GM23338 (cell line): ENCODE measurements around the gene RPS15. TPM values are rescaled to one million over a fixed set of nuclear protein-coding genes. Genes with fewer than 3 reads are reported as not detected.

Experiments used
- ATAC-seq: fragments of 200-7000 bp; cut with Tn5 transposase; 3 replicates; pipeline ENCODE4 v1.9.1; 2020
- DNase-seq: peaks from one replicate; pipeline ENCODE4 v3.0.0-alpha.2; 2015; ENCODE audit warnings: low spot score
- H2AFZ ChIP-seq: fragments of 200-600 bp; sonication (generic); 2 replicates; pipeline ENCODE4 v1.8.0; 2016; ENCODE audit warnings: antibody characterized with exemption, mild to moderate bottlenecking, moderate library complexity
- H3F3A ChIP-seq: fragments of 200-600 bp; sonication (generic); replicated peaks from 2 replicates; pipeline ENCODE4 v1.8.0; 2017; ENCODE audit warnings: antibody characterized with exemption, mixed run types, low read depth
- H3K27ac ChIP-seq: fragments of 200-600 bp; sonication (generic); 2 replicates; pipeline ENCODE4 v1.6.1; 2016; ENCODE audit warnings: low read depth
- H3K27me3 ChIP-seq: fragments of 200-600 bp; sonication (generic); 2 replicates; pipeline ENCODE4 v1.8.0; 2016; ENCODE audit warnings: mild to moderate bottlenecking, mixed run types, moderate library complexity; ENCODE audit not compliant: insufficient read depth
- H3K36me3 ChIP-seq: fragments of 200-600 bp; sonication (generic); 2 replicates; pipeline ENCODE4 v1.8.0; 2016; ENCODE audit warnings: mild to moderate bottlenecking; ENCODE audit not compliant: insufficient read depth
- H3K4me1 ChIP-seq: fragments of 200-600 bp; sonication (generic); 2 replicates; pipeline ENCODE4 v1.8.0; 2016; ENCODE audit warnings: mild to moderate bottlenecking, moderate library complexity; ENCODE audit not compliant: insufficient read depth
- H3K4me2 ChIP-seq: fragments of 200-600 bp; sonication (generic); 2 replicates; pipeline ENCODE4 v1.7.1; 2017; ENCODE audit warnings: mixed run types
- H3K4me3 ChIP-seq: fragments of 200-600 bp; sonication (generic); 2 replicates; pipeline ENCODE4 v1.6.1; 2016; ENCODE audit warnings: mixed run types
- H3K79me2 ChIP-seq: fragments of 200-600 bp; sonication (generic); replicated peaks from 2 replicates; pipeline ENCODE4 v1.8.0; 2017; ENCODE audit warnings: mild to moderate bottlenecking; ENCODE audit not compliant: insufficient read depth
- H3K9me2 ChIP-seq: fragments of 200-600 bp; sonication (generic); 2 replicates; pipeline ENCODE4 v1.8.0; 2017; ENCODE audit not compliant: insufficient read depth
- H4K20me1 ChIP-seq: fragments of 200-600 bp; sonication (generic); replicated peaks from 2 replicates; pipeline ENCODE4 v1.8.0; 2017; ENCODE audit warnings: mild to moderate bottlenecking; ENCODE audit not compliant: insufficient read depth
- H3K27ac Mint-ChIP-seq: 2 replicates; pipeline ENCODE4 v1.8.0; 2020; ENCODE audit warnings: inconsistent platforms, mild to moderate bottlenecking, moderate library complexity, mixed read lengths
- H3K27me3 Mint-ChIP-seq: 3 replicates; pipeline ENCODE4 v1.8.0; 2022; ENCODE audit warnings: low read depth, mild to moderate bottlenecking, moderate library complexity, mixed read lengths, inconsistent platforms; ENCODE audit not compliant: insufficient read depth, poor library complexity
- H3K36me3 Mint-ChIP-seq: 3 replicates; pipeline ENCODE4 v1.8.0; 2021; ENCODE audit warnings: low read depth, mild to moderate bottlenecking, inconsistent platforms, moderate library complexity, mixed read lengths
- H3K4me1 Mint-ChIP-seq: 3 replicates; pipeline ENCODE4 v1.8.0; 2020; ENCODE audit warnings: mild to moderate bottlenecking, inconsistent platforms, mixed read lengths
- H3K4me3 Mint-ChIP-seq: 3 replicates; pipeline ENCODE4 v1.8.0; 2021; ENCODE audit warnings: moderate library complexity, mild to moderate bottlenecking, inconsistent platforms, mixed read lengths
- H3K9me3 Mint-ChIP-seq: 3 replicates; pipeline ENCODE4 v1.8.0; 2020; ENCODE audit warnings: moderate library complexity, mild to moderate bottlenecking, inconsistent platforms, mixed read lengths
- CREB1 ChIP-seq: fragments of 250-450 bp; sonication (Bioruptor Pico); IDR thresholded peaks from 2 replicates; pipeline ENCODE4 v1.5.0; 2020; ENCODE audit warnings: low read depth, mild to moderate bottlenecking, moderate library complexity
- EZH2 ChIP-seq: fragments of 200-600 bp; sonication (generic); IDR thresholded peaks from one replicate; pipeline ENCODE4 v1.8.0; 2017; ENCODE audit warnings: antibody characterized with exemption, mild to moderate bottlenecking, low read depth; ENCODE audit not compliant: unreplicated experiment
- JUNB ChIP-seq: IDR thresholded peaks from one replicate; pipeline ENCODE4 v1.6.1; 2016; ENCODE audit warnings: antibody characterized with exemption; ENCODE audit not compliant: unreplicated experiment
- STAT1 ChIP-seq: IDR thresholded peaks from one replicate; pipeline ENCODE4 v1.6.1; 2016; ENCODE audit warnings: antibody characterized with exemption; ENCODE audit not compliant: unreplicated experiment
- polyA plus RNA-seq: library from polyadenylated mRNA; unstranded; fragments of >200 nt; fragmentation: Nextera tagmentation; extraction: Ambion mirVana; gene quantifications from 2 replicates; pipeline ENCODE4 v1.2.1, GENCODE V29; 2016
- total RNA-seq: library from RNA; depleted of rRNA; stranded (reverse); fragments of >200 nt; shearing (Covaris generic); gene quantifications from 2 replicates; pipeline ENCODE4 v1.2.3, GENCODE V29; 2014
- TF ChIP-seq, protein P1 (sequence below): fragments of 250-450 bp; sonication (Bioruptor Pico); IDR thresholded peaks from 2 replicates; pipeline ENCODE4 v1.5.0; 2020; ENCODE audit warnings: mild to moderate bottlenecking, moderate library complexity
- TF ChIP-seq, protein P2 (sequence below), 2 experiments: fragments of 200-600 bp in 1 of 2; sonication (generic) in 1 of 2; conservative IDR thresholded peaks; 2 replicates each; pipeline versions ENCODE4 v1.5.1 to v1.6.1; 2016 to 2017; ENCODE audit warnings: antibody characterized with exemption in 2 of 2, low read depth in 2 of 2, mild to moderate bottlenecking in 2 of 2, moderate library complexity in 1 of 2
- TF ChIP-seq, protein P3 (sequence below): IDR thresholded peaks from 2 replicates; pipeline ENCODE4 v1.6.1; 2016; ENCODE audit warnings: antibody characterized with exemption
- TF ChIP-seq, protein P4 (sequence below): IDR thresholded peaks from one replicate; pipeline ENCODE4 v1.6.1; 2018; ENCODE audit warnings: antibody characterized with exemption; ENCODE audit not compliant: unreplicated experiment

RPS15 gene
- total and polyA plus RNA-seq, 2 experiments from 2014 or later: 2,953 to 3,861 TPM

DNA sequence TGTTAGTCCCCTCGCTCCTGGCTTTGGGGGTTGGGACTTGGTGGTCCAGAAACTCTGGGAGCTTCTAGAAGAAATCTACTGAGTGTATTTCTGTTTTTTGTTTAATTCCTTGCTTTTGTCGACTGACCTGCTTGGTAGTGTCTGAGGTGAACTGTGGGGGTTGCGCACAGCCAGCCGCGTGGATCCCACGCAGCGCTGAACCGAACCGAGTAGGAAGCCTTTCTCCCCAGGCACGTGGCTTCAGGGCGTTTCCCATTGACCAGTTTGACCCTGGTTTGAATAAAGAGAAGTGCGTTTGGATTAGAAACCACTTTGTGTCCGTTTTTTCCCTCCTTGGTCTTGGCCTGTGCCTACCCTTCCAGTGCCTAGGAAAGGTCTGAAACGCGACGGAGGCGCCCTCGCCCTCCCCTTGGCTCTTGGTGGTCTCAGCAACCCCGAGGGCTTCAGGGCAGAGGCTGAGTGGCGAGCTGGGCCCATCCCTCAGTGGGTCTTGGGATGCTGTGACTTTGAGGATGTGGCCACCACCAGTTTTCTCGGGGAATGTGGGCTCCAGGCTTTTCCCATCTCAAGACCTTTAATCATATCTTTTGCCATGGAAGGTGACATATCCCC is 2.7 kb upstream of the RPS15 start:
- no peak overlapping the region for H3K4me3 ChIP-seq
- peaks cover 6% of the 10 kb centered on the region; the same call in 1 of the 2 replicates for H3K4me1 ChIP-seq
- Mint-ChIP-seq H3K4me3 (no peak overlapping the region; the same call in 2 of the 3 replicates), H3K9me3 (no peaks in the 10 kb centered on the region; the same call in 2 of the 3 replicates), H3K27me3 (peaks cover 31% of the 10 kb centered on the region), H3K4me1 (peaks cover 8% of the 10 kb centered on the region), H3K36me3 (peaks cover 54% of the 10 kb centered on the region), H3K27ac (no peak overlapping the region)
- H2AFZ ChIP-seq: no peak overlapping the region
- peaks cover 49% of the 10 kb centered on the region for H3F3A ChIP-seq
- peaks cover 28% of the 10 kb centered on the region for H3K79me2 ChIP-seq
- peak overlapping the region; percentile 39; the same call in 1 of the 2 replicates for H3K27ac ChIP-seq
- H3K9me2 ChIP-seq: no peaks in the 10 kb centered on the region
- TF ChIP-seq, protein P1, sequence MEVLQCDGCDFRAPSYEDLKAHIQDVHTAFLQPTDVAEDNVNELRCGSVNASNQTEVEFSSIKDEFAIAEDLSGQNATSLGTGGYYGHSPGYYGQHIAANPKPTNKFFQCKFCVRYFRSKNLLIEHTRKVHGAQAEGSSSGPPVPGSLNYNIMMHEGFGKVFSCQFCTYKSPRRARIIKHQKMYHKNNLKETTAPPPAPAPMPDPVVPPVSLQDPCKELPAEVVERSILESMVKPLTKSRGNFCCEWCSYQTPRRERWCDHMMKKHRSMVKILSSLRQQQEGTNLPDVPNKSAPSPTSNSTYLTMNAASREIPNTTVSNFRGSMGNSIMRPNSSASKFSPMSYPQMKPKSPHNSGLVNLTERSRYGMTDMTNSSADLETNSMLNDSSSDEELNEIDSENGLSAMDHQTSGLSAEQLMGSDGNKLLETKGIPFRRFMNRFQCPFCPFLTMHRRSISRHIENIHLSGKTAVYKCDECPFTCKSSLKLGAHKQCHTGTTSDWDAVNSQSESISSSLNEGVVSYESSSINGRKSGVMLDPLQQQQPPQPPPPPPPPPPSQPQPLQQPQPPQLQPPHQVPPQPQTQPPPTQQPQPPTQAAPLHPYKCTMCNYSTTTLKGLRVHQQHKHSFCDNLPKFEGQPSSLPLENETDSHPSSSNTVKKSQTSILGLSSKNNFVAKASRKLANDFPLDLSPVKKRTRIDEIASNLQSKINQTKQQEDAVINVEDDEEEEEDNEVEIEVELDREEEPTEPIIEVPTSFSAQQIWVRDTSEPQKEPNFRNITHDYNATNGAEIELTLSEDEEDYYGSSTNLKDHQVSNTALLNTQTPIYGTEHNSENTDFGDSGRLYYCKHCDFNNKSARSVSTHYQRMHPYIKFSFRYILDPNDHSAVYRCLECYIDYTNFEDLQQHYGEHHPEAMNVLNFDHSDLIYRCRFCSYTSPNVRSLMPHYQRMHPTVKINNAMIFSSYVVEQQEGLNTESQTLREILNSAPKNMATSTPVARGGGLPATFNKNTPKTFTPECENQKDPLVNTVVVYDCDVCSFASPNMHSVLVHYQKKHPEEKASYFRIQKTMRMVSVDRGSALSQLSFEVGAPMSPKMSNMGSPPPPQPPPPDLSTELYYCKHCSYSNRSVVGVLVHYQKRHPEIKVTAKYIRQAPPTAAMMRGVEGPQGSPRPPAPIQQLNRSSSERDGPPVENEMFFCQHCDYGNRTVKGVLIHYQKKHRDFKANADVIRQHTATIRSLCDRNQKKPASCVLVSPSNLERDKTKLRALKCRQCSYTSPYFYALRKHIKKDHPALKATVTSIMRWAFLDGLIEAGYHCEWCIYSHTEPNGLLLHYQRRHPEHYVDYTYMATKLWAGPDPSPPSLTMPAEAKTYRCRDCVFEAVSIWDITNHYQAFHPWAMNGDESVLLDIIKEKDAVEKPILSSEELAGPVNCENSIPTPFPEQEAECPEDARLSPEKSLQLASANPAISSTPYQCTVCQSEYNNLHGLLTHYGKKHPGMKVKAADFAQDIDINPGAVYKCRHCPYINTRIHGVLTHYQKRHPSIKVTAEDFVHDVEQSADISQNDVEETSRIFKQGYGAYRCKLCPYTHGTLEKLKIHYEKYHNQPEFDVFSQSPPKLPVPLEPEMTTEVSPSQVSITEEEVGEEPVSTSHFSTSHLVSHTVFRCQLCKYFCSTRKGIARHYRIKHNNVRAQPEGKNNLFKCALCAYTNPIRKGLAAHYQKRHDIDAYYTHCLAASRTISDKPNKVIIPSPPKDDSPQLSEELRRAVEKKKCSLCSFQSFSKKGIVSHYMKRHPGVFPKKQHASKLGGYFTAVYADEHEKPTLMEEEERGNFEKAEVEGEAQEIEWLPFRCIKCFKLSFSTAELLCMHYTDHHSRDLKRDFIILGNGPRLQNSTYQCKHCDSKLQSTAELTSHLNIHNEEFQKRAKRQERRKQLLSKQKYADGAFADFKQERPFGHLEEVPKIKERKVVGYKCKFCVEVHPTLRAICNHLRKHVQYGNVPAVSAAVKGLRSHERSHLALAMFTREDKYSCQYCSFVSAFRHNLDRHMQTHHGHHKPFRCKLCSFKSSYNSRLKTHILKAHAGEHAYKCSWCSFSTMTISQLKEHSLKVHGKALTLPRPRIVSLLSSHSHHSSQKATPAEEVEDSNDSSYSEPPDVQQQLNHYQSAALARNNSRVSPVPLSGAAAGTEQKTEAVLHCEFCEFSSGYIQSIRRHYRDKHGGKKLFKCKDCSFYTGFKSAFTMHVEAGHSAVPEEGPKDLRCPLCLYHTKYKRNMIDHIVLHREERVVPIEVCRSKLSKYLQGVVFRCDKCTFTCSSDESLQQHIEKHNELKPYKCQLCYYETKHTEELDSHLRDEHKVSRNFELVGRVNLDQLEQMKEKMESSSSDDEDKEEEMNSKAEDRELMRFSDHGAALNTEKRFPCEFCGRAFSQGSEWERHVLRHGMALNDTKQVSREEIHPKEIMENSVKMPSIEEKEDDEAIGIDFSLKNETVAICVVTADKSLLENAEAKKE: no peak
- H4K20me1 ChIP-seq: peaks cover 20% of the 10 kb centered on the region
- ATAC-seq: no peak
- no peak overlapping the region for H3K4me2 ChIP-seq
- H3K36me3 ChIP-seq: peaks cover 19% of the 10 kb centered on the region
- no peak for DNase-seq
- no peaks in the 10 kb centered on the region for H3K27me3 ChIP-seq

DNA sequence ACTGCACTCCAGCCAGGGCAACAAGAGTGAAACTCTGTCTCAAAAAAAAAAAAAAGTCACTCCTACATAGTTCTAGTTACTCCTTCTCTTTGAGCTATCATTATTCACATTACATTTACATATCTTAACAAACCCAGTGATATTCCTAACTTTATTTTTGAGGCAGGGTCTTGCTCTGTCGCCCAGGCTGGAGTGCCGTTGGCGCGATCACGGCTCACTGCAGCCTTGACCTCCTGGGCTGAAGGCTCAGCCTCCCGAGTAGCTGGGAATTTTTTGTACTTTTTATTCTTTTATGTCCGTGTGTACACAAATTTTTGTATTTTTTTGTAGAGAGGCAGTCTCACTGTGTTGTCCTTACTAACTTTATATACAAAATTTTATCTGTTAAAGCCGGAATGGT is 587 bp upstream of the RPS15 start:
- peaks cover 30% of the 10 kb centered on the region for H3K27me3 Mint-ChIP-seq
- H3K79me2 ChIP-seq: peaks cover 24% of the 10 kb centered on the region
- peaks cover 66% of the 10 kb centered on the region for H3F3A ChIP-seq
- H3K27me3 ChIP-seq: no peaks in the 10 kb centered on the region
- peaks cover 56% of the 10 kb centered on the region for H3K36me3 Mint-ChIP-seq
- peak overlapping the region; percentile 0; the same call in 1 of the 2 replicates for H3K4me2 ChIP-seq
- DNase-seq (no peak), ATAC-seq (no peak)
- H2AFZ ChIP-seq: no peak overlapping the region
- H3K36me3 ChIP-seq: peaks cover 24% of the 10 kb centered on the region
- peak overlapping the region; percentile 100; the same call in 1 of the 2 replicates for H3K27ac Mint-ChIP-seq
- H3K4me1 ChIP-seq: peaks cover 9% of the 10 kb centered on the region; the same call in 1 of the 2 replicates
- H3K9me2 ChIP-seq: no peaks in the 10 kb centered on the region
- peak overlapping the region; percentile 97; the same call in 1 of the 2 replicates for H3K4me3 ChIP-seq
- H3K9me3 Mint-ChIP-seq: no peaks in the 10 kb centered on the region; the same call in 2 of the 3 replicates
- H3K4me3 Mint-ChIP-seq: peak overlapping the region; percentile 97
- H4K20me1 ChIP-seq: peaks cover 38% of the 10 kb centered on the region
- peaks cover 18% of the 10 kb centered on the region for H3K4me1 Mint-ChIP-seq
- H3K27ac ChIP-seq: no peak overlapping the region
- TF ChIP-seq, protein P2, sequence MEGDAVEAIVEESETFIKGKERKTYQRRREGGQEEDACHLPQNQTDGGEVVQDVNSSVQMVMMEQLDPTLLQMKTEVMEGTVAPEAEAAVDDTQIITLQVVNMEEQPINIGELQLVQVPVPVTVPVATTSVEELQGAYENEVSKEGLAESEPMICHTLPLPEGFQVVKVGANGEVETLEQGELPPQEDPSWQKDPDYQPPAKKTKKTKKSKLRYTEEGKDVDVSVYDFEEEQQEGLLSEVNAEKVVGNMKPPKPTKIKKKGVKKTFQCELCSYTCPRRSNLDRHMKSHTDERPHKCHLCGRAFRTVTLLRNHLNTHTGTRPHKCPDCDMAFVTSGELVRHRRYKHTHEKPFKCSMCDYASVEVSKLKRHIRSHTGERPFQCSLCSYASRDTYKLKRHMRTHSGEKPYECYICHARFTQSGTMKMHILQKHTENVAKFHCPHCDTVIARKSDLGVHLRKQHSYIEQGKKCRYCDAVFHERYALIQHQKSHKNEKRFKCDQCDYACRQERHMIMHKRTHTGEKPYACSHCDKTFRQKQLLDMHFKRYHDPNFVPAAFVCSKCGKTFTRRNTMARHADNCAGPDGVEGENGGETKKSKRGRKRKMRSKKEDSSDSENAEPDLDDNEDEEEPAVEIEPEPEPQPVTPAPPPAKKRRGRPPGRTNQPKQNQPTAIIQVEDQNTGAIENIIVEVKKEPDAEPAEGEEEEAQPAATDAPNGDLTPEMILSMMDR (conservative IDR thresholded peaks at IDR 0.05; ENCODE audit: low read depth in 2 of 2): no peak
- TF ChIP-seq CREB1 (no peak), EZH2 (no peak), JUNB (no peak), STAT1 (no peak)
- TF ChIP-seq, protein P3, sequence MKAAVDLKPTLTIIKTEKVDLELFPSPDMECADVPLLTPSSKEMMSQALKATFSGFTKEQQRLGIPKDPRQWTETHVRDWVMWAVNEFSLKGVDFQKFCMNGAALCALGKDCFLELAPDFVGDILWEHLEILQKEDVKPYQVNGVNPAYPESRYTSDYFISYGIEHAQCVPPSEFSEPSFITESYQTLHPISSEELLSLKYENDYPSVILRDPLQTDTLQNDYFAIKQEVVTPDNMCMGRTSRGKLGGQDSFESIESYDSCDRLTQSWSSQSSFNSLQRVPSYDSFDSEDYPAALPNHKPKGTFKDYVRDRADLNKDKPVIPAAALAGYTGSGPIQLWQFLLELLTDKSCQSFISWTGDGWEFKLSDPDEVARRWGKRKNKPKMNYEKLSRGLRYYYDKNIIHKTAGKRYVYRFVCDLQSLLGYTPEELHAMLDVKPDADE: no peak
- TF ChIP-seq, protein P4, sequence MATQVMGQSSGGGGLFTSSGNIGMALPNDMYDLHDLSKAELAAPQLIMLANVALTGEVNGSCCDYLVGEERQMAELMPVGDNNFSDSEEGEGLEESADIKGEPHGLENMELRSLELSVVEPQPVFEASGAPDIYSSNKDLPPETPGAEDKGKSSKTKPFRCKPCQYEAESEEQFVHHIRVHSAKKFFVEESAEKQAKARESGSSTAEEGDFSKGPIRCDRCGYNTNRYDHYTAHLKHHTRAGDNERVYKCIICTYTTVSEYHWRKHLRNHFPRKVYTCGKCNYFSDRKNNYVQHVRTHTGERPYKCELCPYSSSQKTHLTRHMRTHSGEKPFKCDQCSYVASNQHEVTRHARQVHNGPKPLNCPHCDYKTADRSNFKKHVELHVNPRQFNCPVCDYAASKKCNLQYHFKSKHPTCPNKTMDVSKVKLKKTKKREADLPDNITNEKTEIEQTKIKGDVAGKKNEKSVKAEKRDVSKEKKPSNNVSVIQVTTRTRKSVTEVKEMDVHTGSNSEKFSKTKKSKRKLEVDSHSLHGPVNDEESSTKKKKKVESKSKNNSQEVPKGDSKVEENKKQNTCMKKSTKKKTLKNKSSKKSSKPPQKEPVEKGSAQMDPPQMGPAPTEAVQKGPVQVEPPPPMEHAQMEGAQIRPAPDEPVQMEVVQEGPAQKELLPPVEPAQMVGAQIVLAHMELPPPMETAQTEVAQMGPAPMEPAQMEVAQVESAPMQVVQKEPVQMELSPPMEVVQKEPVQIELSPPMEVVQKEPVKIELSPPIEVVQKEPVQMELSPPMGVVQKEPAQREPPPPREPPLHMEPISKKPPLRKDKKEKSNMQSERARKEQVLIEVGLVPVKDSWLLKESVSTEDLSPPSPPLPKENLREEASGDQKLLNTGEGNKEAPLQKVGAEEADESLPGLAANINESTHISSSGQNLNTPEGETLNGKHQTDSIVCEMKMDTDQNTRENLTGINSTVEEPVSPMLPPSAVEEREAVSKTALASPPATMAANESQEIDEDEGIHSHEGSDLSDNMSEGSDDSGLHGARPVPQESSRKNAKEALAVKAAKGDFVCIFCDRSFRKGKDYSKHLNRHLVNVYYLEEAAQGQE: no peak
